HUDEP-2 (cell line): ENCODE measurements around the gene MSH6.
"Not testable (repeated sequence)": the region's sequence is repeated elsewhere in the genome, so short reads cannot be mapped to it uniquely, and the experiment has no call there.

Experiments
- DNase-seq, 76 experiments: peaks; one replicate each; lab custom pipeline; 2025; ENCODE audit not compliant: unreplicated experiment in 76 of 76; lab: John Stamatoyannopoulos, UW

The MSH6 gene

DNA sequence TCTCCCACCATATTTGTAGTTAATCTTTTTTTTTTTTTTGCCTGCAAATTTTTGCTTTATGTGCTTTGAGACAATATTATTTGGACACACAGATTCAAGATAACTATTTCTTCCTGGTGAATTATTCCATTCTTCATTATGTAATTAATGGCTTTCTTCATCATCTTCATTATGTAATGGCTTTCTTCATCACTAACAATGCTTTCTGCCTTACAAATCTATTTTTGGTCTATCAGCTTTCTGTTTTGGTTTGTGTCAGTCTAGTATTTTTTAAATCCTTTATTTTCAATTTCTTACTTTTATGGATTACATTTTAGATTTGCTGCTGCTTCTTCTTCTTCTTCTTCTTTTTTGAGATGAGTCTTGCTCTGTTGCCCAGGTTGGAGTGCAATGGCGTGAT, 60.5 kb downstream of the MSH6 start:
- DNase-seq = no peak

DNA sequence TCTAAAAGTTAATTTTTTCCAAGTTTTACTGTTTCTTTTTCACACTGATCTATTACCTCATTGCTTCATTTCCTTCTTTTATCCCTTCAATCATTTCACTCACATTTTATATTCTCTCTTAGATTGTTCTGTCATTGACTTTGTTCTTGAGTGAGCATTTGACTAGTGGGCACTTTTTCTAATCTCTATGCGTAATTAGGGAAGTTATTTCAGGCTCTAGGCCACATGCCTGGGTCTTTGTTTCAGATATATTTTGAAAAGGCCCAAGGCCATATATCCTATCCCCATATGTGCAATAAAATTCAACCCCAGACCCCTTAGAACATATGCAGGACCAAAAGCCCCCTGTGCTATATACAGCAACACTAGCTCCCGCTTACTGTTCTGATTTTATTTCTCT, 61.2 kb downstream of the MSH6 start:
- no peak for DNase-seq

DNA sequence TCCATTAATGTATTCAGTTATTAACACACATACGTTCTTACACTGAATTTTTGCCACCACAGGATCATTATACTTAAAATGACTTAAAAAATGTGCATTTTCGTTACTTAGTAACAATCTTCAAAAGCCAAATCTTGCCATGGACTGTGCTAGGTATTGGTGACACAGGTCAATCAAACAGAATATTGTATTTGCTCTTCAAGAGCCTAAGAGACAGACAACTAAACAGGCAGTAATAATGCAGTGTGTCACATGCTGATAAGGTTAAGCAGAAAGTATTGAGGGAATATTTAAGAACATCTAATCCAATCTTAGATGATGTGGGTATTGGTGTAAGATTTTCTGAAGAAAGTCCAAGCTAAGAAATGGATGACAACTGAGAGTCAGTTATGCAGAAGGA, 66.4 kb downstream of the MSH6 start:
- DNase-seq = no peak

DNA sequence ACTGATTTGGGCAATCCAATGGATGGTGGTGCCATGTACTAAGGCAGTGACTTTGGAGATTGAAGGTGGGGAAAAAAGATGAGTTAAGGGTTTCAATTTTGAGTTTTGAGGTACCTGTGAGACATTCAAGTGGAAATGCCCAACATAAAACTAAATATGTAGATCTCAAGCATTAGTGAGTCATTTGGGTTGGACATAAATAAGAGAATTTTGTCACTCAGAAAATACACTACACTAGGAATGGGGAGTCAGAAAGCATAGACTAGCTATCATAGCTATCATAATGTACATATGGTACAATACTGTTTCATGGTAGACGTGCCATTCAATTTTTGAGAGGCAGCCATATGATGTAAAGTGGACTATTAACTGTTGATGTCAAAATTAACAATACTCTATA, 67.3 kb downstream of the MSH6 start:
- no peak for DNase-seq

DNA sequence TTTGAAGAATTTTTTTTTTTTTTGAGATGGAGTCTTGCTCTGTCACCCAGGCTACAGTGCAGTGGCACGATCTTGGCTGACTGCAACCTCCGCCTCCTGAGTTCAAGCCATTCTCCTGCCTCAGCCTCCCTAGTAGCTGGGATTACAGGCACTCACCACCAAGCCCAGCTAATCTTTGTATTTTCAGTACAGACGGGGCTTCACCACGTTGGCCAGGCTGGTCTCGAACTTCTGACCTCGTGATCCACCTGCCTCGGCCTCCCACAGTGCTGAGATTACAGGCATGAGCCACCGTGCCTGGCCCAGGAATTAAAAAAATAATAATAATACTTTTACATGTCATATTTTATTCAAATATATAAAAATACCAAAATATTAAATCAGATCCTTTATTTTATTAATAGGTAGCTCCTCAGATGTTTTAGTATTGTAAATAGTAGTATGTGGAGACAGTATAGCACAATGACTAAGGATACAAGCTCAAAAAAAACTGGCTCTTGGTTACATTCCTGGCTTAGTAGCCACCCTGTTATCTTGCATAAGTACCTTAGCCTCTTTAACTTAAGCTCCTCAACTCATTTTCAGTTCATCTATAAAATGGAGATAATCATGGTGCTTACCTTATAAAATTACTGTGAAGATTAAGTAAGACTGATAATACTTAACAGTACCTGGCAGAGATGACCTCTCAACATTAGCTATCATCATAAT, 70.3 kb downstream of the MSH6 start:
- not testable (repeated sequence) for DNase-seq
